Colonic mucosa (tissue), 4 donors: ENCODE data around the gene LTBP4. TPM values are rescaled to one million over a fixed set of nuclear protein-coding genes. Genes with fewer than 3 reads are reported as not detected.

ENCODE experiments used
- DNase-seq: peaks from one replicate; pipeline ENCODE4 v3.0.0-alpha.2; 2020
- H3K27ac ChIP-seq: fragments of 200-600 bp; one replicate; pipeline ENCODE4 v1.8.0; 2021
- H3K27me3 ChIP-seq: fragments of 200-600 bp; one replicate; pipeline ENCODE4 v1.8.0; 2021
- H3K36me3 ChIP-seq: fragments of 200-600 bp; one replicate; pipeline ENCODE4 v1.8.0; 2021
- H3K4me1 ChIP-seq: fragments of 200-600 bp; one replicate; pipeline ENCODE4 v1.8.0; 2021; ENCODE audit warnings: mild to moderate bottlenecking
- H3K4me3 ChIP-seq: fragments of 200-600 bp; one replicate; pipeline ENCODE4 v1.8.0; 2021
- H3K9ac ChIP-seq, 2 donors: one replicate each; pipeline ENCODE4 v1.7.0; 2013; ENCODE audit warnings: control low read depth in 2 of 2, low read depth in 2 of 2, low read length in 2 of 2
- H3K9me3 ChIP-seq: fragments of 200-600 bp; one replicate; pipeline ENCODE4 v1.8.0; 2021
- intact Hi-C: fragments of 100-400 bp; cut with DNase I; formaldehyde crosslinking; loops from one replicate; pipeline ENCODE4 v1.14.1; 2022
- total RNA-seq, 2 donors: library from RNA; stranded (reverse); fragmentation: NEBNext Ultra II Directional in 1 of 2; extraction: Animal tissue kit (Norgen Biotek cat#: 25700) in 1 of 2; gene quantifications; one replicate each; pipeline ENCODE4 v1.2.1, GENCODE V29; 2021
- TF ChIP-seq, protein P1 (sequence below): fragments of 200-600 bp; IDR thresholded peaks from one replicate; pipeline ENCODE4 v1.8.0; 2022; ENCODE audit warnings: antibody characterized with exemption, mild to moderate bottlenecking
- donor health status: healthy.
- donor health status: DM: no; HTN: no; CAD: no.
- donor health status: DM: no; HTN: no; CAD: no.

The LTBP4 gene
- total RNA-seq, 2 donors from 2014 or later, result 143 to 231 TPM

DNA sequence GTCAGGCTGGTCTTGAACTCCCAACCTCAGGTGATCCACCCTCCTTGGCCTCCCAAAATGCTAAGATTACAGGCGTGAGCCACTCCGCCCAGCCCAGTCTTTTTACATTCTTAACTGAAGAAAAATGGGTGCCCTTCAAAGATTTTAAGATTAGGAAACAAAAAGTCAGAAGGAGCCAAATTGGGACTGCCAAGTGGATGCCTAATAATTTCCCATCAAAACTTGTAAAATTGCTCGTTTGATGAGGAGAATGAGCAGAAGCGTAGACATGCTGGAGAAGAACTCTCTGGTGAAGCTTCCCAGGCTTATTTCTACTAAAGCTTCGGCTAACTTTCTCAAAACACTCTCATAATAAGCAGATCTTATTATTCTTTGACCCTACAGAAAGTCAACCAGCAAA lies 57.9 kb downstream of the LTBP4 start:
- H3K9ac ChIP-seq, result no peak overlapping the region
- TF ChIP-seq, protein P1, sequence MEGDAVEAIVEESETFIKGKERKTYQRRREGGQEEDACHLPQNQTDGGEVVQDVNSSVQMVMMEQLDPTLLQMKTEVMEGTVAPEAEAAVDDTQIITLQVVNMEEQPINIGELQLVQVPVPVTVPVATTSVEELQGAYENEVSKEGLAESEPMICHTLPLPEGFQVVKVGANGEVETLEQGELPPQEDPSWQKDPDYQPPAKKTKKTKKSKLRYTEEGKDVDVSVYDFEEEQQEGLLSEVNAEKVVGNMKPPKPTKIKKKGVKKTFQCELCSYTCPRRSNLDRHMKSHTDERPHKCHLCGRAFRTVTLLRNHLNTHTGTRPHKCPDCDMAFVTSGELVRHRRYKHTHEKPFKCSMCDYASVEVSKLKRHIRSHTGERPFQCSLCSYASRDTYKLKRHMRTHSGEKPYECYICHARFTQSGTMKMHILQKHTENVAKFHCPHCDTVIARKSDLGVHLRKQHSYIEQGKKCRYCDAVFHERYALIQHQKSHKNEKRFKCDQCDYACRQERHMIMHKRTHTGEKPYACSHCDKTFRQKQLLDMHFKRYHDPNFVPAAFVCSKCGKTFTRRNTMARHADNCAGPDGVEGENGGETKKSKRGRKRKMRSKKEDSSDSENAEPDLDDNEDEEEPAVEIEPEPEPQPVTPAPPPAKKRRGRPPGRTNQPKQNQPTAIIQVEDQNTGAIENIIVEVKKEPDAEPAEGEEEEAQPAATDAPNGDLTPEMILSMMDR, result no peak
- H3K36me3 ChIP-seq, result no peaks in the 10 kb centered on the region
- intact Hi-C loops, result no loop called here
- H3K27me3 ChIP-seq, result no peaks in the 10 kb centered on the region
- H3K4me1 ChIP-seq, result no peaks in the 10 kb centered on the region
- no peaks in the 10 kb centered on the region for H3K9me3 ChIP-seq
- no peak overlapping the region for H3K27ac ChIP-seq
- no peak for DNase-seq
- no peak overlapping the region for H3K4me3 ChIP-seq

GRCh38 chr19:40659566-40659965 lies 58.4 kb downstream of the LTBP4 start:
- H3K27me3 ChIP-seq, result no peaks in the 10 kb centered on the region
- H3K4me3 ChIP-seq, result no peak overlapping the region
- no peaks in the 10 kb centered on the region for H3K9me3 ChIP-seq
- no peaks in the 10 kb centered on the region for H3K36me3 ChIP-seq
- intact Hi-C loops, result no loop called here
- TF ChIP-seq, protein P1, result no peak
- no peak overlapping the region for H3K9ac ChIP-seq
- no peak for DNase-seq
- no peaks in the 10 kb centered on the region for H3K4me1 ChIP-seq
- no peak overlapping the region for H3K27ac ChIP-seq

DNA sequence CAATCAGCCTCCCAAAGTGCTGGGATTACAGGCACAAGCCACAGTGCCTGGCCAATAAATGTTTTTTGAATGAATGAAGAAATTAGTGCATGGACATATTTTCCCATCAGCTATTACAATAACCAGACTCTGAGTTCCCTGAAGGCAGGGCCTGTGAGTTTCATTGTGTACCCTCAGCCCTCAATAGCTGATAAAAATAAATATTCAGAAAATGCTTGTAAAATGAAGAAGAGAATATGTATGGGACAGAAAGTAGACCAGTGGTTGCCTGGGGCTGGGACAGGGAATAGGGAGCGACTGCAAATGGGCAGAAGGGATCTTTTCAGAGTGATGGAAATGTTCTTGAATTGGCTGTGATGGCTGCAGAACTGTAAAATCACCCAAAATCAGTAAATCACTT lies 60.4 kb downstream of the LTBP4 start:
- H3K9me3 ChIP-seq, result no peaks in the 10 kb centered on the region
- no peak for DNase-seq
- H3K36me3 ChIP-seq, result no peaks in the 10 kb centered on the region
- H3K4me3 ChIP-seq, result no peak overlapping the region
- intact Hi-C loops, result loop anchor here (2.0 to 5.0 kb wide), 3 partner anchors 159 to 481 kb away; no protein-coding TSS in a partner anchor
- no peaks in the 10 kb centered on the region for H3K27me3 ChIP-seq
- no peak overlapping the region for H3K9ac ChIP-seq
- TF ChIP-seq, protein P1, result no peak
- H3K27ac ChIP-seq, result no peak overlapping the region
- no peaks in the 10 kb centered on the region for H3K4me1 ChIP-seq

DNA sequence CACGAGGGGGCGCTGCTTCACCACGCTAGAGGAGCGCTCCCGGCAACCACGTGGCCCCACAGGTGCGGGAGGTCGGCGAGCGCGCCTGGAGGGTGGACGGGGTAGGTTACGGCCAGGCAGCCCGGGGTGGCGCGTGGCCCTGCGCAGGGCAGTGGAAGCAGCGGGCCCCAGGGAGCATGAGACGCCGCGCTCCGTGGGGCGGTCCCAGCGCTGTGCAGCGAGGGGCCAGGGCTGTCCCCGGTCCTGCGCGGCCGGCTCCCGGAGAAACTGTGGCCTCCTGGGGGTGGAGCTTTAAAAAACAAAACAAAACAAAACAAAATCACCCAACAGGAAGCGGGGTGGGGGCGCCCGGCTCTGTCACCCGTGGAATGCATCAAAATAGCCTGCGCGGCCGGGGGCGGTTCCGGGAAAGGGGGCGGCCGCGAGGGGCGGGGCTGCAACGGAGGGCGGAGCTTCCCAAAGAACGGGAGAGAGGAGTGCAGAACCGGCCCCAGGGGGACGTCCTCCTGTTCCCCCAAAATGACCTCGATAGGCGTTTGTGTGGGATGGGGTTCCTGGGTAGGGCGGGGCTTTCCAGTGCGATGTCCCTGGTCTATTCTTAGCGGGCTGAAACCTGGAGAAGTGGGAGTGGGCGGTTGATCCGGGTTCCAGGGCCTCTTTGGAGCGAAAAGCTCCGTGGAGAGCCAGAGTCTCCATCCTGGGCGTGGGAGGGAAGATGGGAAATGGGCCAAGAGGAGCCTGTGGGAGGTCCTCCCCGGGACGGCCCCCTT lies 61.9 kb downstream of the LTBP4 start:
- peak; percentile 91 for DNase-seq
- Histone ChIP-seq H3K9ac (peak overlapping the region; percentile 49 to 79), H3K4me3 (peak overlapping the region; percentile 57), H3K27me3 (no peaks in the 10 kb centered on the region), H3K9me3 (no peaks in the 10 kb centered on the region), H3K4me1 (no peaks in the 10 kb centered on the region), H3K27ac (peak overlapping the region; percentile 65), H3K36me3 (no peaks in the 10 kb centered on the region)
- intact Hi-C loops, result loop anchor here (2.0 to 5.0 kb wide), 3 partner anchors 158 to 479 kb away; no protein-coding TSS in a partner anchor
- TF ChIP-seq, protein P1, result no peak

DNA sequence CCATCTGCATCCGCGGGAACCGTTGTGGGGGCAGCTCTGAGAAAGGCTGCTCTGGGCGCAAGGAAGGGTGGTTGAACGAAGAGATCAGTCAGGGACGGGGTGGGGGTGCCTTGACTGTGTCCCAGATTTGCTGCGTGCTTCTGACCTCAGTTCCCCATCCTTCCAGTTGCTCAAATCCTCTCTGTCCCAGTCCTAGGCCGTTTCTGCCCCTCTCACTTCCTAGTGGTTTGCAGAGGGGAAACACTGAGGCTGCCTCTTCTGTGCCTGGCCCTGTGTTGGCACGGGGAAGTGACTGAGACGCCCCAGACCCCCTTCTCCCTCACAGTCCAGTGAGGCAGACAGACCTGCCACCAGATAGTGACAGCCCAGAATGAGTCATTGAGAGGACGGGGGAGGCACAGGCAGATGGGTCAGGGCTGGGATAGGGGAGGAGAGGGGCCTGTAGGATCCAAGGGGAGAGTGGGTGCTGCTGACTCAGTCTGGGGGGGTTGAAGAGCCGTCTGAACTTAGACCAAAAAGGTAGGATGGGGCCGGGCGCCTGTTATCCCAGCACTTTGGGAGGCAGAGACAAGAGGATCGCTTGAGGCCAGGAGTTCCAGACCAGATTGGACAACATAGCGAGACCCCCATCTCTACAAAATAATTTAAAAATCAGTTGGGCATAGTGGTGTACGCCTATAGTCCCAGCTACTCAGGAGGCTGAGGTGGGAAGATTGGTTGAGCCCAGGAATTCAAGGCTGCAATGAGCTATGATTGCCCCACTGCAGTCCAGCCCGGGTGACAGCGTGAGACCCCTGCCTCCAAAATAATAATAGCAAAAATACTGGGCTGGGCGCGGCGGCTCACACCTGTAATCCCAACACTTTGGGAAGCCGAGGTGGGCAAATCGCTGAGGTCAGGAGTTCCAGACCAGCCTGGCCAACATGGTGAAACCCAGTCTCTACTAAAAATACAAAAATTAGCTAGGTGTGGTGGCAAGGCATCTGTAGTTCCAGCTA lies 62.8 kb downstream of the LTBP4 start:
- H3K36me3 ChIP-seq, result no peaks in the 10 kb centered on the region
- peak overlapping the region; percentile 65 for H3K27ac ChIP-seq
- intact Hi-C loops, result loop anchor here (2.0 to 5.0 kb wide), 3 partner anchors 157 to 478 kb away; no protein-coding TSS in a partner anchor
- peak overlapping the region; percentile 57 for H3K4me3 ChIP-seq
- peak overlapping the region; percentile 33 to 42 for H3K9ac ChIP-seq
- no peaks in the 10 kb centered on the region for H3K27me3 ChIP-seq
- no peaks in the 10 kb centered on the region for H3K9me3 ChIP-seq
- DNase-seq, result no peak
- no peaks in the 10 kb centered on the region for H3K4me1 ChIP-seq
- TF ChIP-seq, protein P1, result no peak
